Stimulated activated CD8-positive, alpha-beta memory T cell treated with anti-CD3 and anti-CD28 coated beads, Interleukin-12 subunit alpha, Interleukin-12 subunit beta, amount 100 ng/mL, for 24 hours (primary cell): ENCODE measurements around the gene TRIM47.
"Not testable (repeated sequence)": the region's sequence is repeated elsewhere in the genome, so short reads cannot be mapped to it uniquely, and the experiment has no call there.

Source experiments
- DNase-seq: peaks from one replicate; pipeline ENCODE4 v3.0.0-alpha.2; 2020; ENCODE audit errors: extremely low read depth

TRIM47 gene

DNA sequence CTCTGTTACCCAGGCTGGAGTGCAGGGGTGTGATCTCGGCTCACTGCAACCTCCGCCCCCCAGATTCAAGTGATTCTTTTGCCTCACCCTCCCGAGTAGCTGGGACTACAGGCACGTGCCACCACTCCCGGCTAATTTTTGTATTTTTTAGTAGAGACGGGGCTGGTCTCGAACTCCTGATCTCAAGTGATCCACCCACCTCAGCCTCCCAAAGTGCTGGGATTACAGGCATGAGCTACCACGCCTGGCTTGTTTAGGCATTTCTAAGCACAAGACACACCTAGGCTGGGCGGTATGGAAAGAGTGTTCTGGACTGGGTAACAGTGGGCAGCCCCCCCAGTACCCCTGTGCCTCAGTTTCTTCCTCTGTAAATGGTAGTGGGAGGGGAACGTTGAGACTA is 8.2 kb downstream of the TRIM47 start:
- DNase-seq: not testable (repeated sequence)

DNA sequence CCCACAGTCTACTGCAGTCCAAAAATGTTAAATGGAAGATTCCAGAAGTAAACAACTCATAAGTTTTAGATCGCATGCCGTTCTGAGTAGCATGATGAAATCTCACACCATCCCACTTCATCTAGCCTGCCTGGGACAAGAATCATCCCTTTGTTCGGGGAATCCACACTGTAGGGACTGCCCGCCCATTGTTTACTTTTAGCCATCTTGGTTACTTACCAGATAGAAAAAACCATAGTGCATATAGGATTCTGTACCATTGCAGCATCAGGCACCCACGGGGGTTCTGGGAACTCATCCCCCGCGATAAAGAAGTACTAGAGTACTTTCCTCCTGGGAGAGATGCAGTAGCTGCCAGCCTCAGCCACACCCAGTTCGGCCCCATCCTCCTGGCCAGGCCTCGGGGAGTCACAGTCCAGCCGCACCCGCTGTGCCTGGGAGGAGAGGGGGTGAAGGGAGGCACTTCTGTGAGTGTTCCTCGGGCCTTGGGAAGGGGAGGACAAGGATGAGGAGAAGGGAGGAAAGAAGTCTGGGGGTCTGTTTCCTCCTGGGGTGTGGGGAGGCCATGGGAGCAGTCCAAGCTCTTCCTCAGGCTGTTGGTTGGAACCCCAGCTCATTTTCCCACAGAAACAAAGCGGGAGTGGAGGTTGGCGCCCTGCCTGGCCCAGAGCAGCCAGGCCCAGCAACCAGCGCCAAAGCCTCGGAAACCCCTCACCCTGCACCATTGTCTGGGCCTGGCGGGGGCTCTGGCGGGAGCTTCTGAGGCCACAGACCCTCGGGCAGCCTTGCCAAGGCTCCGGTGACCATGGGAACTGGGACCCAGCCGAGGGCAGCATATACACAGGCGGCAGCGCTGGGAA is 8.9 kb downstream of the TRIM47 start:
- DNase-seq: no peak

DNA sequence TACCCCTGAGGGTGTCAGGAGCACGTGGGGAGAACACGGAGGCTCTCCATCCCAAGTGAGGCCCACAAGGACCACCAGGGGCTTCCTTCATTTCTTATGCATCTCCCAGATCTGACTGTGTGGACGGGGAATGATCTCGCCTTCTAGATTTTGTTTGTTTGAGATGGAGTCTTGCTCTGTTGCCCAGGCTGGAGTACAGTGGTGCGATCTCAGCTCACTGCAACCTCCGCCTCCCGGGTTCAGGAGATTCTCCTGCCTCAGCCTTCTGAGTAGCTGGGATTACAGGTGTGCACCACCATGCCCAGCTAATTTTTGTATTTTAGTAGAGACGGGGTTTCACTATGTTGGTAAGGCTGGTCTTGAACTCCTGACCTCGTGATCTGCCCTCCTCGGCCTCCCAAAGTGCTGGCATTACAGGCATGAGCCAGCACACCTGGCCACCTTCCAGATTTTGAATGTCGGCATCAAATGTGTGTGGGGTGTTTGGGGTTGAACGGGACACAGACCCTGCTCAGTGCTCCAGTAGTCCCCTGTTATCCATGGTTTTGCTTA is 9.6 kb downstream of the TRIM47 start:
- DNase-seq: not testable (repeated sequence)

DNA sequence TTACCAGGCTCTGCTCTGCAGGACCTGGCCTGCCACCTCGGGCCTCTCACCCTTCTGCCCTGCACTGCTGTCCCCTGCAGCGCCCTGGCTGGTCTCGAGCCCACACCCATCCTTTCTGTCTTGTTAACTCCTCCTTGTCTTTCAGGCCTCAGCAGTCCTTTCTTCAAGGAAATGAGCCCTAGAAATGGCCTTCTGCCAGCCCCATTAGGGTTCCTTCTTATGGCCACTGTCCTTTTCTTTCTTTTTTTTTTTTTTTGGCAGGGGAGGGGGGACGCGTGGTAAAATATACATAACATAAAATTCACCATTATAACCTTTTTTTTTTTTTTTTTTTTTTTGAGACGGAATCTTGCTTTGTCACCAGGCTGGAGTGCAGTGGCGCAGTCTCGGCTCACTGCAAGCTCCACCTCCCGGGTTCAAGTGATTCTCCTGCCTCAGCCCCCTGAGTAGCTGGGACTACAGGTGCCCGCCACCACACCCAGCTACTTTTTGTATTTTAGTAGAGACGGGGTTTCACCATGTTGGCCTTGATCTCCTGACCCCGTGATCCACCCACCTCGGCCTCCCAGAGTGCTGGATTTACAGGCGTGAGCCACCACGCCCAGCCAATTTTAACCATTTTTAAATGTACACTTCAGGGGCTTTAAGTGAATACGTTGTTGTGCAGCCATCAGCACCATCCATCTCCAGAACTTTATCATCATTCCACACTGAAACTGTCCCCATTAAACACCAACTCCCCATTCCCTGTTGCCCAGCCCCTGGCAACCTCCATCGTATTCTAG is 12.8 kb downstream of the TRIM47 start:
- DNase-seq: not testable (repeated sequence)

DNA sequence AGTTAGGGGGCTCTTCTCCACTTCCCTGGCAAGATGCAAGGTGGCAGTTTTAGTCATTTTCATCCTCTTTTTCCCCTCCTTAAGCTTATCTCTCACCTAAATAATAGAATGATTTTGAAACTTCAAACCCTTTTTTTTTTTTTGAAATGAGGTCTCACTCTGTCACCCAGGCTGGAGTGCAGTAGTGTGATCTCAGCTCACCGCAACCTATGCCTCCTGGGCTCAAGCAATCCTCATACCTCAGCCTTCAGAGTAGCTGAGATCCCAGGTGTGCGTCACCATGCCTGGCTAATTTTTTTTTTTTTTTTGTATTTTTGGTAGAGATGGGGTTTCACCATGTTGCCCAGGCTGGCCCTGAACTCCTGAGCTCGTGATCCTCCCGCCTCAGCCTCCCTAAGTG is 13.5 kb downstream of the TRIM47 start:
- DNase-seq: not testable (repeated sequence)

DNA sequence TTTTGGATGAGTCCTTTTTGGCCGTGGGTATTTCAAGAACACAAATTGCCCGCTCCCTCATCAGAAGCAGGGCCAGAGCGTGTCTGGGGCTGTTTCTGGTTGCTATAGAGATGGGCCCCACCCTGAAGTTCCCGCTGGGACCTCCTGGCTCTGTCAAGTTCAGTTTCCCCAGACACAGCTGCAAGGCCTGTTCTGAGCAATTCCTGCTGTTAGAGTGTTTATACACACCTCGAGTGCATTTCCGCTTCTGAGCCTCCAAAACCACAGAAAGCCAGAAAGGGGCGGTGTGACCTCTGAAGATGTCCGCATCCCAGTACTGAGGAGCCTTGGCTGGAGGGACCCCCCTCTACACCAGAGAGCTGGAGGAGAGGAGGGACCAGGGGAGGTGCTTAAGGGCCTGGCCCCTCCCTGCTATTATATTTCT is 13.9 kb downstream of the TRIM47 start:
- no peak for DNase-seq

DNA sequence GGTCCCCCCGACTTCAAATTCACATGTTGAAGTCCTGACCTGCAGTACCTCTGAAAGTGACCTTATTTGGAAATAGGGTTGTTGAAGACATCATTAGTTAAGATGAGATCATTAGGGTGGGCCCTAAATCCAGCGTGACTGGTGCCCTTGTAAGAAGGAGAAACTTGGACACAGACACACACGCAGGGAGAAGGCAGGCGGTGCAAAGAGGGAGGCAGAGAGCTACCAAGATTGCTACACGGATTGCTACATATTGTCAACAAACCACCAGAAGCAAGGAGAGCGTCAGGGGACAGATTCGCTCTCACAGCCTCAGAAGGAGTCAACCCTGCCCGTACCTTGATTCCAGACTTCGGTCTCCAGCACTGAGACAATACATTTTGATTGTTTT is 16.5 kb downstream of the TRIM47 start:
- no peak for DNase-seq

DNA sequence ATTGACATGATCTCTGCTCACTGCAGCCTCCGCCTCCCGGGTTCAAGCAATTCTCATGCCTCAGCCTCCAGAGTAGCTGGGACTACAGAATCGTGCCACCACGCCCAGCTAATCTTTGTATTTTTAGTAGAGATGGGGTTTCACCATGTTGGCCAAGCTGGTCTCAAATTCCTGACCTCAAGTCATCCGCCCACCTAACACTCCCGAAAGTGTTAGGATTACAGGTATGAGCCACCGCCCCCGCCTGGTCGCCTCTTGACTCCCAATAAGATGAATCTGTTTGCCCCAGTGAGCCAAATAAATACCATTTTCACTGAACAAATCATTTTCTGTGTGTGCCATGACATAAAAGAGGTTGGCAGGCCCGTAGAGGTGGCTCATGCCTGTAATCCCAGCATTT is 19.0 kb downstream of the TRIM47 start:
- DNase-seq: not testable (repeated sequence)

DNA sequence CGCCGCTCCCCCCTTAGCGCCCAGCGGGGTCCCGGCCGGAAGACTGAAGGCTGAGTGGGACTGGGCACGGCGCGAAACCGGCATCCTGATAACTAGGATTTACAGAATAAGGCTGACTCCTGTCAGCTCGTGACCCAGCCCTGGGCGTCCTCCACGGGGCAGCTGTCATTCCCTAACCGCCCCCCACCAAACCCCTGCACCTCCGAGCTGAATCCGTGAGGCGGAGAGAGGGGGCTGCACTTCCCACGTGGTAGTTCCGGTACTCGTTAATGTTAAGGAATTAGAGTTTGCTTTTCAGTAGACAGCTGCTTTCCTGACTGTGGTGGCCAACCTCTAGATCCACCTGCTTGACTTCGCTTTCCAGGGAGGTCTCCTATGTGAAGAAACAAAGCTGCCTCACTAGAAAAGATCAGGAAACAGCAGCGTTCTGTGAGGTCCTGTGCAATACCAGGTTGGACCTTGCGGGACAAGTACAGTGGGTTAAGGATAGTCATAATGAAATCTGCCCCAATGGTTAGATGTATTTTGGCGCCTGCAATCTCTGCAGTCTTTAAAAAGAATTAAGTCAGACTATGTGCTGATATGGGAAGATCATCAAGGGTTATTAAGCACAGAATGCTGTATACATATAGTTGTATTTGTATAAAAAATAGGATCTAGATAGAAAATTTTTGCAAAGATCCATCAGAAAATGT is 22.2 kb downstream of the TRIM47 start:
- DNase-seq: no peak

DNA sequence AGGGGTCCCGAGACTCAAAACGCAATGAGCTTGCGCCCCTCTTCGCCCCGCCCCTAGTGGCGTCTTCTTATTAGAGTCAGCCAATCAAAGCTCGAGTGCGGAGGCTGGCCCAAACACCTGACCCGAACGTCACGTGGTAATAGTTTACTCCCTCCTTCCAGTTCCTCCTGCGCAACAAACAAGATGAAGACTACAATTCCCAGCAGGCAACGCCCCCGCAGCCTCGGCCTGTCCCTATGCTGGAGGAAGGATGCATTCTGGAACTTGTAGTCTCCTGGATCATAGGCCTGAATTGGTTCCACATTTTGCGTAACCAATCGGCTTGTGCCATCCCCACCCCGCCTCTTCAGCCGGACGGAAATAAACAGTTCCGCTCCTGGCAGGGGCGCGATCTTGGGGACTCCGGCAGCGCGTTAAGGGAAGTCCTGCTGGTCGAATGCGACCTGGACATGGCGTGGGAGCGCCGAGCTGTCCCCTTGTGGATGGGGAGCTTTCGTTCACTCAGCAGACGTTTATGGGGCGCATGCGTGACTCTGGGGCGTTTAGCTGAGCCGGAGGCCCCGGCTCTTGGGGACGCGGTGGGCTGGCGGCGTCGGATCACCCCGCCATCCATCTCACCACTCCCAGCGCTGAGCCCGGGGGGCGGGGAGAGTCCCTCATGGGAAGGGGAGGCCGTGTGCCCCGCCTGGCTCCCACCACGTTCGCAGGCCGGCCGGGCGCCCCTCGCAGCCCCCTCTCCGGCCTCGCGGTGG is 22.9 kb downstream of the TRIM47 start, which contains the start of gene WBP2:
TSS of gene WBP2 (minus strand) at position 26 of the 752 bp plus-strand sequence. CDS start 38 bp downstream, outside the sequence.
- peak; percentile 95 for DNase-seq

DNA sequence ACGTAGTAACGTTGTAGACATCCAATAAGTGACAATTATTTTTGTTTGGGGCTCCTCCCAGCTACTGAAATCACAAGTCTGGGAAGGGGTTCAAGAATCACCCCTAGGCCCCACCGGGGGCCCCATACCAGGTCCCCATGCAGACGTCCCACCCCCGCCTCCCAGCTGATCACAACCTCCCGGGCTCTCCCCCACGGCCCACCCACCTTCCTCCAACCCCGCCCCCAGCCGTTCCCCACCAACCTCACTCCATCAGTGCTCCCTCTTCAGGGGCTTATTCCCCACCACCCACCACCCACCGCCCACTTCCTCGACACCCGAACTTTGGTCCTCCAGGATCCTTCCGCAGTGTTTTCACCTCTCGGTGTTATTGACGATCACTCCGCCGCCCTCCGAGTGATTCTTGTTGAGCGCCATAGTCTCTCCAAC is 23.5 kb downstream of the TRIM47 start:
- no peak for DNase-seq

DNA sequence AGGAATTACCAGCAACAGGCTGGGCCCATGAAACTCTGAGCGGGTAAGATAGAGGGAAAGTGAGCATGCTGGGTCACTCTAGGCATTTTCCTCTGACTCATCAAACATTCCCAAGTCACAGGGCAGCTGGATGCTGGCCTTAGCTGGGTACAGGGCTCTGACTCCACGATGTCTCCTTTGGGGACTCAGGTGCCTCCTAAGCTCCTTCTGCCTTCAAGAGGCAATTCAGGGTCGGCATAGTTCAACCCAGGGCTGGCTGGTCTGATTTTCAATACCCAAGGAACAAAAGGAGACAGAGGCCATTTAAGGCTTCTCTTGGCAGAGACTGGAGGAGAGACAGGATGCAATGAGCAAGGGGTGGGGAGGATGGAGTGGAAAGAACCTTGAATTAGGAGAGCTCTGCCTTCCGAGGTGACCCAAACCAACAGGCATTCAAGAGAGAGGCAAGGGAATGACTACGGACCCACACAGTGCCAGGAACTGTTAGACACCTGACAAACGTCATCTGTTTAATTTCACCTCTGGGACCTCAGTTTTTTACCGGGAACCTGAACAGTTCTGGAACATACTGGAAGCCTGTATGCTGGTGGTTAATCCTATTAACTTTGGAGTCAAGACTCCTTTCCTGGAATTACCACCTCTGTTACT is 24.2 kb downstream of the TRIM47 start:
- DNase-seq: no peak

DNA sequence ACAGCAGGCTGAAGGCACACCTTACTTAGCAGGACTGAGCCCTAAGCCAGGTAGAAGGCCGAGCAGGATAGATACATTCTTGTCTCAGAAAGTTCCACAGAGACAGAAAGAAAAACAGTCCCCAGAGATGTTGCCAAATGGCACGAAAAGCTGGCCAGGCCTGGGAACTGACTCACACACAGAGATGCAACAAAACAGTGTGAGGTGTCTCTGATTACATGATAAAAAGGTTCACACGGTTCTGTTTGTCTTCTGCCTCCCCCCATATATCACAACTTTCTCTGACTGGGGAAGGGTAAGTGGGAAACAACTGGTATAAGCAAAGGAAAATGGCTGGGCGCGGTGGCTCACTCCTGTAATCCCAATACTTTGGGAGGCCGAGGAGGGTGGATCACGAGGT is 24.9 kb downstream of the TRIM47 start:
- DNase-seq: no peak

DNA sequence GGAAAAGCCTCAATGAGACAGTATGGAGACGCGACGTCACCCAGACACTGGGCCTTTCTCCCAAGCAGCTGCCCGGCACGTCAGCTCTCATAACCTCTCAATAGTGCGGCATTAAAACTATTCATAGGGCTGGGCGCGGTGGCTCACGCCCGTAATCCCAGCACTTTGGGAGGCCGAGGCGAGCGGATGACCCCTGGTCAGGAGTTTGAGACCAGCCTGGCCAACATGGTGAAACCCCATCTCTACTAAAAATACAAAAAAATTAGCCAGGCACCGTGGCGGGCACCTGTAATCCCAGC is 26.7 kb downstream of the TRIM47 start:
- DNase-seq: not testable (repeated sequence)

DNA sequence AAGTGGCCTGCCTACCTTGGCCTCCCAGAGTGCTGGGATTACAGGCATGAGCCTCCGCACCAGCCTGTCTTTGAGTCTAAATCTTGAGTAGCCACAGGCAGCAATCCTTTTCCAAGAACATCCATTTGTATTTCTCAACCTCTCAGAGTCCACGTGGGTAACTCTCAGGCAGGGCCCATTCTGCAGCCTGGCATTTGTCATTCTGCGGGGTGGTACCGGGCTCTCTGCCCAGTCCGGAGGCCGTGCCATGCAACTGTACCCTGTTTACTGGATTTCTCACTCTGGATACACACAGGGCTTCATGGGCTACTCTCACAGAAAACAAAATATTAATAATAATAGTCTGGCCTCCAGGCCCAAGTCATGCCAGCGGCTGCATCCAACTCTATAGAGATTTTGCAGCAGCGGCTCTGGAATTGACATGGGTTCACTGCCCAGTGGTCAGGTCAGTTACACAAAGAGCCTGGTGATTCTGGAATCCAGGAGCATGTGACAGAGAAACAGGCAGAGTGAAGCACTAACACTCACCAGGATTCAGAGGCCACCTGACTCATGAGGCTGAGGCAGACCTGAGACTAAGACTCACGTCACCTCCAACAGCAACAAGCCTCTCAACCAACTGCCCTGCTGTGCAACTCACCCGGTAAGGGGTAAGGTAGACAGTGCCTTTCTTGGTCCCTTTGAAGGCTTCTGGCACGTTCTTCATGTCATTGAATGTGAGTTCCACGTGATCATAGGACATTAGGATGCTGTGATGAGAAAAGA is 27.3 kb downstream of the TRIM47 start:
- no peak for DNase-seq

DNA sequence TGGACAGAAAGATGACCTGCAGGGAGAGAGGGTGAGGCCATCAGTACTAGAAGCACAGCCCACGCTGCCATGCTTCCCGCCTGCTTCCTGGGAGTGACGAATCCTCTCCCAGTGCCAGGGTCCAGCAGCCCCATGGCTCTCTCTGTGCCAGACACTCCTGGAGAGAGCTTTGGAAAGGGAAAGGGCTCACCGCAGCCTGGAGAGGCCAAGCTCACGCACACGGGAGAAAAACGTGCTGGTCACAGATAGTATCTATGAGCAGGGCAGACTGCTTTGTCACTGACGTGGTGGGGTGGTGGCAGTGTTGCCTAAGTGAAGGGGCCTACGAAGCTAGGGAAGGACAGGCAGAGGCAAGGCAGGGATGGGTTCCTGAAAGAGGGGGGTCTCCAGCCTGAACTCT is 28.7 kb downstream of the TRIM47 start:
- DNase-seq: no peak

DNA sequence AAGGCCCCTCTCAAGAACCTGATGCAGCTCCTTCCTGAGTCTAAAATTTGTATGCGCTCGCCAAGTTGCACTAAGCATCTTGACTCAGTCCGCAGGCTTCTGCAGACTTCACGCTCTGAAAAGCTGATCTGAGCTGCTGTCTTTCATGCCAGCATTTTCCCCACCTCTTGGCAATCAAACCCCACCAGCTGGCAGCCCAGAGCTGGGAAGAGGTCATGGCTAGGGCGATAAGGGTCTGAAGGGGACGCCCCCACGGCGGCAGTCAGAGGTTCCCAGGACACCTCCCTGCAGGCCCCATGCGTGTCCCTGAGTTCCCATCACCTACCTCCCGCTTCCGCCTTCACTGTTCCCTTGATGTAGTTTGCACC is 29.1 kb downstream of the TRIM47 start:
- DNase-seq: no peak

DNA sequence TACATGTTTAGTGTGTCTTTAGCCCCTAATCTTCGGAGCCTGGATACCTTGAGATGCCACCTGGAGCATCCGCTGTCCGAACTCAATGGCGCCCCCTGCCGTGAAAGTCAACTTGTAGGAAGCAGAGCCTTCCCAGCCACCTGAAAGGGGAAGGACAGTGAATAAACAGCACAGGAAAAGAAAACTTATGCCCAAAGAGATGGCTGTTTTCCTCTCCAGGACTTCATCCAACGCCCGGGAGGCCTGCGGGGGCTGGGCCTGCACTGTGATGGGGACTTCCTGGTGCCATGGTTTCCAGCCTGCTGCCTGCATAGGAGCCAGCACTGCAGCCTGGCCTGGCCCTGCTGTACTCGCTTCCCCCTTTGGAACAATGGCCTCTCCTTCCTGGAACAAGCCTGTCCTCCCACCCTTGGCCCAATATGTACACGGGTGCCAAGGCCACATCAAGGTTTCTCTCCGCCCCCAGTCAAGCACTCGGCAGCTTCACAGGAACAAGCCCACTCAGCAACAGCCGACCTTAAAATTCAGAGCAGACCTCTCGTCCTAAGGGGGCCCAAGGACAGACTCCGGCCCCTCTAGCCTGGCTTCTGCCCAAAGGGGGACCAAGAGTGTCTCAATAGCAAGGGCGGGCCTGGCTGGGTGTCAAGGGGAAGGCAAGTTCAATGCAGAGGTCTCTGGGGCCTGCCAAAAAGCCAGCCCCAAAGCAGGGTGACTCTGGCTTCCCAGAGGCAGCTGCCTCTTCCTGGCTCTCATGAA is 29.7 kb downstream of the TRIM47 start:
- no peak for DNase-seq
